ENCODE measurements around the gene MAML3. TPM values are rescaled to one million over a fixed set of nuclear protein-coding genes. Genes with fewer than 3 reads are reported as not detected.

MAML3 gene
- total and polyA plus RNA-seq, 7 experiments from 2014 or later = 0.53 to 9.4 (median 3.3) TPM

GRCh38 chr4:139672215-139672614 lies 481.8 kb downstream of the MAML3 start:
- no peaks in the 10 kb centered on the region for H3K4me1 ChIP-seq (ENCODE audit: control insufficient read depth in 2 of 2, insufficient read depth in 2 of 2, low read length in 2 of 2)
- no peaks in the 10 kb centered on the region for H3K27me3 Mint-ChIP-seq
- no peak overlapping the region for H3K27ac Mint-ChIP-seq
- intact Hi-C loops (cut with micrococcal nuclease) = no loop called here
- H3K4me3 Mint-ChIP-seq = no peak overlapping the region
- H3K4me1 Mint-ChIP-seq = peaks cover 0 to 35% (median under 1%) of the 10 kb centered on the region in 7 donors
- CTCF ChIA-PET = no interaction called here
- no peaks in the 10 kb centered on the region for H3K27me3 ChIP-seq (ENCODE audit: control insufficient read depth in 2 of 2, insufficient read depth in 2 of 2, low read length in 2 of 2)
- POLR2A ChIA-PET = no interaction called here
- no peaks in the 10 kb centered on the region for H3K36me3 ChIP-seq (ENCODE audit: control insufficient read depth in 2 of 3, insufficient read depth in 3 of 3, low read length in 3 of 3)
- no peaks in the 10 kb centered on the region for H3K9me3 ChIP-seq (ENCODE audit: control insufficient read depth in 2 of 3, low read length in 3 of 3)
- H3K27ac ChIP-seq (ENCODE audit: low read depth, low read length) = no peak overlapping the region
- H3K9me3 Mint-ChIP-seq = peaks cover 0 to 2% (median 0%) of the 10 kb centered on the region in 11 donors
- ATAC-seq (no peak), DNase-seq (no peak)
- peaks cover 0 to 24% (median 0%) of the 10 kb centered on the region in 5 donors for H3K36me3 Mint-ChIP-seq
- no peak overlapping the region for H3K4me3 ChIP-seq (ENCODE audit: low read length)

DNA sequence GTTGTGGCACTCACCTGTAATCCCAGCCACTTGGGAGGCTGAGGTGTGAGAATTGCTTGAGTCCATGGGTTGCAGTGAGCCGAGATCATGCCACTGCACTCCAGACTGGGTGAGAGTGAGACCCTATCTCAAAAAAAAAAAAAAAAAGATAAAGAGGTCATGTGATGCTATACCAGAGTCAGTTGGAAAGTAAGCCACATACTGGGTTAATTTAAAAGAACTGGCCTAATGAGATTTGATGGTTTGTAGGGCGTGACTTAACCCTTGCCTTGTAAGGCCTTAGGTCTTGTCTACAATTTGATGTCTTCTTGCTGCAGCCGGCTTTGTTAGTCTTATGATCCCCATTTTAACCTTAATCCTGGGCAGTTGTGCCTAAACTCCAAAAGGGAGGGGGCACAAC lies 483.2 kb downstream of the MAML3 start:
- ATAC-seq (no peak), DNase-seq (no peak)
- Mint-ChIP-seq H3K27ac (no peak overlapping the region), H3K36me3 (peaks cover 0 to 28% (median 0%) of the 10 kb centered on the region in 5 donors), H3K27me3 (no peaks in the 10 kb centered on the region), H3K9me3 (peaks cover 0 to 2% (median 0%) of the 10 kb centered on the region in 11 donors), H3K4me1 (peaks cover 12 to 37% (median 13%) of the 10 kb centered on the region in 7 donors), H3K4me3 (no peak overlapping the region)
- Histone ChIP-seq H3K9me3 (ENCODE audit: control insufficient read depth in 2 of 3, low read length in 3 of 3) (no peaks in the 10 kb centered on the region), H3K36me3 (ENCODE audit: control insufficient read depth in 2 of 3, insufficient read depth in 3 of 3, low read length in 3 of 3) (no peaks in the 10 kb centered on the region), H3K27me3 (ENCODE audit: control insufficient read depth in 2 of 2, insufficient read depth in 2 of 2, low read length in 2 of 2) (no peaks in the 10 kb centered on the region), H3K27ac (ENCODE audit: low read depth, low read length) (no peak overlapping the region), H3K4me1 (ENCODE audit: control insufficient read depth in 2 of 2, insufficient read depth in 2 of 2, low read length in 2 of 2) (peaks cover 0 to 9% of the 10 kb centered on the region in 2 donors), H3K4me3 (ENCODE audit: low read length) (no peak overlapping the region)
- POLR2A ChIA-PET = no interaction called here
- intact Hi-C loops (cut with micrococcal nuclease) = no loop called here
- CTCF ChIA-PET = no interaction called here

- Histone ChIP-seq H3K4me3 (ENCODE audit: low read length) (no peak overlapping the region), H3K4me1 (ENCODE audit: control insufficient read depth in 2 of 2, insufficient read depth in 2 of 2, low read length in 2 of 2) (peaks cover 0 to 9% of the 10 kb centered on the region in 2 donors), H3K27ac (ENCODE audit: low read depth, low read length) (no peak overlapping the region), H3K36me3 (ENCODE audit: control insufficient read depth in 2 of 3, insufficient read depth in 3 of 3, low read length in 3 of 3) (no peaks in the 10 kb centered on the region), H3K27me3 (ENCODE audit: control insufficient read depth in 2 of 2, insufficient read depth in 2 of 2, low read length in 2 of 2) (no peaks in the 10 kb centered on the region), H3K9me3 (ENCODE audit: control insufficient read depth in 2 of 3, low read length in 3 of 3) (no peaks in the 10 kb centered on the region)
- no peak for DNase-seq
- intact Hi-C loops (cut with micrococcal nuclease) = loop anchor here in 1 of 2 donors (5.0 kb wide), 2 partner anchors 572 to 852 kb away; partner anchors contain the start of gene ELMOD2
- ChIA-PET POLR2A (no interaction called here), CTCF (no interaction called here)
- Mint-ChIP-seq H3K27ac (no peak overlapping the region), H3K4me1 (peaks cover 18 to 43% (median 19%) of the 10 kb centered on the region in 7 donors), H3K4me3 (no peak overlapping the region), H3K27me3 (no peaks in the 10 kb centered on the region), H3K9me3 (peaks cover 0 to 2% (median 0%) of the 10 kb centered on the region in 11 donors), H3K36me3 (peaks cover 0 to 25% (median 0%) of the 10 kb centered on the region in 5 donors)
- ATAC-seq = no peak
Measured at GRCh38 chr4:139669890-139670289, 484.1 kb downstream of the MAML3 start.

- no peaks in the 10 kb centered on the region for H3K9me3 ChIP-seq (ENCODE audit: control insufficient read depth in 2 of 3, low read length in 3 of 3)
- peaks cover 0 to 9% of the 10 kb centered on the region in 2 donors for H3K4me1 ChIP-seq (ENCODE audit: control insufficient read depth in 2 of 2, insufficient read depth in 2 of 2, low read length in 2 of 2)
- POLR2A ChIA-PET = no interaction called here
- no peaks in the 10 kb centered on the region for H3K36me3 ChIP-seq (ENCODE audit: control insufficient read depth in 2 of 3, insufficient read depth in 3 of 3, low read length in 3 of 3)
- no peak for DNase-seq
- no peak overlapping the region for H3K27ac ChIP-seq (ENCODE audit: low read depth, low read length)
- no peaks in the 10 kb centered on the region for H3K27me3 Mint-ChIP-seq
- peaks cover 18 to 43% (median 19%) of the 10 kb centered on the region in 7 donors for H3K4me1 Mint-ChIP-seq
- H3K27me3 ChIP-seq (ENCODE audit: control insufficient read depth in 2 of 2, insufficient read depth in 2 of 2, low read length in 2 of 2) = no peaks in the 10 kb centered on the region
- intact Hi-C loops (cut with micrococcal nuclease) = loop anchor here in 1 of 2 donors (5.0 kb wide), 2 partner anchors 573 to 853 kb away; partner anchors contain the start of gene ELMOD2
- H3K4me3 Mint-ChIP-seq = no peak overlapping the region
- peaks cover 0 to 25% (median 0%) of the 10 kb centered on the region in 5 donors for H3K36me3 Mint-ChIP-seq
- CTCF ChIA-PET = no interaction called here
- H3K4me3 ChIP-seq (ENCODE audit: low read length) = no peak overlapping the region
- H3K9me3 Mint-ChIP-seq = peaks cover 0 to 2% (median 0%) of the 10 kb centered on the region in 11 donors
- no peak for ATAC-seq
- H3K27ac Mint-ChIP-seq = no peak overlapping the region
Measured at GRCh38 chr4:139669335-139669734, 484.6 kb downstream of the MAML3 start.

DNA sequence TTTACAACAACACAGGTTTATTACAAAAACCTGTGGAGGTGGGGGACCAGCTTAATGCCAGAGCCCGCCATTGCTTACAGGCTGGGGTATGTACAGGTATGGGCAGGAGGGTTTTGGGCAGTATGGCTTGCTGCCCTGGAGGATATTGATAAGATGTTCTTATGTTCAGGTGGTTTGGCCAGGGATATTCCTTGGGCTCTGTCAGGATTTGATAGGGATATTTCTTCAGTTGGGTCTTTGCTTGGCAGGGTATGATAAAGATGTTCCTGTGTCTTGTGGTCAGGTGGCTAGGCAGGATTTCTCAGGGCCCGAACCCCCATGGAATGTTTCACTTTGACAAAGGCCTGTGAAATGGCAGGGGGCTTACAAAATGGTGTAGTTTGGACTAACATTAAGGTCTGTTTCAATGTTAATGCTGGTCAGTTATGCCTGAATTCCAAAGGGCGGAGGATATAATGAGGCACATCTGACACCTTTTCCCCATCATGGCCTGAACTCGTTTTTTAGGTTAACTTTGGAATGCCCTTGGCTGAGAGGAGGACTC lies 485.3 kb downstream of the MAML3 start:
- peaks cover 0 to 2% (median 0%) of the 10 kb centered on the region in 11 donors for H3K9me3 Mint-ChIP-seq
- H3K27me3 Mint-ChIP-seq = no peaks in the 10 kb centered on the region
- intact Hi-C loops (cut with micrococcal nuclease) = loop anchor here in 1 of 2 donors (5.0 kb wide), 2 partner anchors 574 to 854 kb away; partner anchors contain the start of gene ELMOD2
- POLR2A ChIA-PET = no interaction called here
- ATAC-seq (no peak), DNase-seq (no peak)
- Histone ChIP-seq H3K9me3 (ENCODE audit: control insufficient read depth in 2 of 3, low read length in 3 of 3) (no peaks in the 10 kb centered on the region), H3K36me3 (ENCODE audit: control insufficient read depth in 2 of 3, insufficient read depth in 3 of 3, low read length in 3 of 3) (no peaks in the 10 kb centered on the region), H3K4me3 (ENCODE audit: low read length) (no peak overlapping the region), H3K27ac (ENCODE audit: low read depth, low read length) (no peak overlapping the region), H3K4me1 (ENCODE audit: control insufficient read depth in 2 of 2, insufficient read depth in 2 of 2, low read length in 2 of 2) (peaks cover 0 to 9% of the 10 kb centered on the region in 2 donors), H3K27me3 (ENCODE audit: control insufficient read depth in 2 of 2, insufficient read depth in 2 of 2, low read length in 2 of 2) (no peaks in the 10 kb centered on the region)
- H3K36me3 Mint-ChIP-seq = peaks cover 0 to 24% (median 0%) of the 10 kb centered on the region in 5 donors
- CTCF ChIA-PET = no interaction called here
- H3K27ac Mint-ChIP-seq = no peak overlapping the region
- H3K4me1 Mint-ChIP-seq = peaks cover 17 to 45% (median 19%) of the 10 kb centered on the region in 7 donors
- no peak overlapping the region for H3K4me3 Mint-ChIP-seq

GRCh38 chr4:139668036-139668435 lies 485.9 kb downstream of the MAML3 start:
- Mint-ChIP-seq H3K27me3 (no peaks in the 10 kb centered on the region), H3K9me3 (peaks cover 0 to 2% (median 0%) of the 10 kb centered on the region in 11 donors), H3K27ac (no peak overlapping the region), H3K36me3 (peaks cover 0 to 22% (median 0%) of the 10 kb centered on the region in 5 donors), H3K4me1 (peaks cover 15 to 45% (median 19%) of the 10 kb centered on the region in 7 donors), H3K4me3 (peak overlapping the region in 2 of 10 donors; percentile 1 to 9)
- POLR2A ChIA-PET = no interaction called here
- H3K27ac ChIP-seq (ENCODE audit: low read depth, low read length) = no peak overlapping the region
- no peaks in the 10 kb centered on the region for H3K36me3 ChIP-seq (ENCODE audit: control insufficient read depth in 2 of 3, insufficient read depth in 3 of 3, low read length in 3 of 3)
- CTCF ChIA-PET = no interaction called here
- H3K9me3 ChIP-seq (ENCODE audit: control insufficient read depth in 2 of 3, low read length in 3 of 3) = no peaks in the 10 kb centered on the region
- no peaks in the 10 kb centered on the region for H3K27me3 ChIP-seq (ENCODE audit: control insufficient read depth in 2 of 2, insufficient read depth in 2 of 2, low read length in 2 of 2)
- ATAC-seq (no peak), DNase-seq (no peak)
- no peak overlapping the region for H3K4me3 ChIP-seq (ENCODE audit: low read length)
- H3K4me1 ChIP-seq (ENCODE audit: control insufficient read depth in 2 of 2, insufficient read depth in 2 of 2, low read length in 2 of 2) = peaks cover 0 to 9% of the 10 kb centered on the region in 2 donors
- intact Hi-C loops (cut with micrococcal nuclease) = loop anchor here in 1 of 2 donors (5.0 kb wide), 2 partner anchors 574 to 854 kb away; partner anchors contain the start of gene ELMOD2

Measured in naive thymus-derived CD4-positive, alpha-beta T cell (primary cell).